Stomach (tissue), 19 donors: Measurements from ENCODE around the gene ZNF286A. TPM values are rescaled to one million over a fixed set of nuclear protein-coding genes. Genes with fewer than 3 reads are reported as not detected.
"Not testable (repeated sequence)": the region's sequence is repeated elsewhere in the genome, so short reads cannot be mapped to it uniquely, and the experiment has no call there.

ENCODE experiments used
- DNase-seq, 2 donors: peaks; one replicate each; pipeline versions ENCODE4 v3.0.0 to v3.0.0-alpha.2; 2013 to 2019
- H3K27ac ChIP-seq, 5 donors: fragments of 200-600 bp in 4 of 5; sonication (generic) in 4 of 5; one replicate each; pipeline ENCODE4 v1.5.1; 2013 to 2019; ENCODE audit warnings: mild to moderate bottlenecking in 1 of 5, moderate library complexity in 1 of 5
- H3K27me3 ChIP-seq, 3 donors: fragments of 200-600 bp; sonication (generic); one replicate each; pipeline ENCODE4 v1.5.1; 2017 to 2019; ENCODE audit warnings: mixed run types in 1 of 3
- H3K36me3 ChIP-seq, 4 donors: fragments of 200-600 bp; sonication (generic); 1 replicate in 3 of 4; 2 replicates in 1 of 4; pipeline ENCODE4 v1.5.1; 2016 to 2019
- H3K4me1 ChIP-seq, 4 donors: fragments of 200-600 bp; sonication (generic); one replicate each; pipeline ENCODE4 v1.5.1; 2016 to 2019
- H3K4me3 ChIP-seq, 4 donors: fragments of 200-600 bp; sonication (generic) in 3 of 4; one replicate each; pipeline ENCODE4 v1.5.1; 2016 to 2019; ENCODE audit warnings: mild to moderate bottlenecking in 1 of 4
- H3K9me3 ChIP-seq, 4 donors: fragments of 200-600 bp; sonication (generic); one replicate each; pipeline ENCODE4 v1.5.1; 2016 to 2019
- EP300 ChIP-seq: sonication (generic); formaldehyde crosslinking; IDR thresholded peaks from one replicate; pipeline ENCODE4 v1.6.1; 2017; ENCODE audit warnings: antibody characterized with exemption
- POLR2A ChIP-seq, 4 donors: fragments of 450-650 bp; IDR thresholded peaks; one replicate each; pipeline ENCODE4 v1.6.1; 2016; ENCODE audit warnings: antibody characterized with exemption in 4 of 4, control low read depth in 2 of 4, mild to moderate bottlenecking in 1 of 4, moderate library complexity in 1 of 4
- POLR2AphosphoS5 ChIP-seq, 3 donors: sonication (generic); formaldehyde crosslinking; IDR thresholded peaks; one replicate each; pipeline ENCODE4 v1.6.1; 2016; ENCODE audit warnings: antibody characterized with exemption in 3 of 3
- WGBS, 5 donors: extraction: QIAGEN DNeasy Blood & Tissue Kit in 3 of 5; methylation state at CpG; one replicate each; pipeline versions ENCODE4 v1.1.5 to v1.1.7; 2013 to 2018; 5-methylcytosine and 5-hydroxymethylcytosine counted together
- intact Hi-C: fragments of 100-400 bp; cut with DNase I; formaldehyde crosslinking; loops from one replicate; pipeline ENCODE4 v1.15.1; 2023; ENCODE audit warnings: low total_unique reads
- long read RNA-seq, 10 donors: transcript quantifications; one replicate each; lab custom pipeline, GENCODE V29; 2026
- polyA plus RNA-seq, 3 donors: library from polyadenylated mRNA; stranded (reverse); fragments of 200-250 nt; gene quantifications; one replicate each; pipeline ENCODE4 v1.2.3, GENCODE V29; 2013
- total RNA-seq, 5 donors: library from RNA; depleted of rRNA; stranded (reverse); fragments of >200 nt; gene quantifications; one replicate each; pipeline versions ENCODE4 v1.1.0 to v1.2.3, GENCODE V29; 2014 to 2016
- TF ChIP-seq, protein P1 (sequence below), 7 experiments: fragments of 450-650 bp in 4 of 7; fragments of 200-600 bp in 3 of 7; sonication (generic) in 3 of 7; IDR thresholded peaks; one replicate each; pipeline ENCODE4 v1.5.1; 2016 to 2019; ENCODE audit warnings: antibody characterized with exemption in 7 of 7, control low read depth in 2 of 7, mild to moderate bottlenecking in 1 of 7
- donor health status: healthy with polysubstance abuse.
- donor health status: Bipolar disorder and iron deficiency.
- donor health status: healthy.

Gene ZNF286A
- 10 to 100 TPM in 3 of 5 donors, 1 to 10 TPM in 2; 4.7 to 29.4 (median 13.6) TPM for total RNA-seq
- 1 to 10 TPM; 3.5 to 5.7 (median 4.3) TPM for polyA plus RNA-seq
- long read RNA-seq, donor 1, result 0 reads
- long read RNA-seq, donor 2, full-length matches to known transcripts, result 1 of 1 reads
- long read RNA-seq, donor 2, partial matches to known transcripts, result 0 of 1 reads
- long read RNA-seq, donor 2, other reads (novel, unspliced or antisense), result 0 of 1 reads
- long read RNA-seq, donor 3, full-length matches to known transcripts, result 1 of 1 reads
- long read RNA-seq, donor 3, partial matches to known transcripts, result 0 of 1 reads
- long read RNA-seq, donor 3, other reads (novel, unspliced or antisense), result 0 of 1 reads
- long read RNA-seq, donor 4, result 0 reads
- long read RNA-seq, donor 5, full-length matches to known transcripts, result 3 of 3 reads
- long read RNA-seq, donor 5, partial matches to known transcripts, result 0 of 3 reads
- long read RNA-seq, donor 5, other reads (novel, unspliced or antisense), result 0 of 3 reads
- long read RNA-seq, donor 6, partial matches to known transcripts, result 0 of 1 reads
- long read RNA-seq, donor 6, other reads (novel, unspliced or antisense), result 0 of 1 reads
- long read RNA-seq, donor 7, full-length matches to known transcripts, result 4 of 4 reads
- long read RNA-seq, donor 7, partial matches to known transcripts, result 0 of 4 reads
- long read RNA-seq, donor 7, other reads (novel, unspliced or antisense), result 0 of 4 reads
- long read RNA-seq, donor 8, full-length matches to known transcripts, result 1 of 1 reads
- long read RNA-seq, donor 8, partial matches to known transcripts, result 0 of 1 reads
- long read RNA-seq, donor 8, other reads (novel, unspliced or antisense), result 0 of 1 reads
- long read RNA-seq, donor 9, full-length matches to known transcripts, result 1 of 1 reads
- long read RNA-seq, donor 9, partial matches to known transcripts, result 0 of 1 reads
- long read RNA-seq, donor 9, other reads (novel, unspliced or antisense), result 0 of 1 reads
- long read RNA-seq, donor 10, result 0 reads

DNA sequence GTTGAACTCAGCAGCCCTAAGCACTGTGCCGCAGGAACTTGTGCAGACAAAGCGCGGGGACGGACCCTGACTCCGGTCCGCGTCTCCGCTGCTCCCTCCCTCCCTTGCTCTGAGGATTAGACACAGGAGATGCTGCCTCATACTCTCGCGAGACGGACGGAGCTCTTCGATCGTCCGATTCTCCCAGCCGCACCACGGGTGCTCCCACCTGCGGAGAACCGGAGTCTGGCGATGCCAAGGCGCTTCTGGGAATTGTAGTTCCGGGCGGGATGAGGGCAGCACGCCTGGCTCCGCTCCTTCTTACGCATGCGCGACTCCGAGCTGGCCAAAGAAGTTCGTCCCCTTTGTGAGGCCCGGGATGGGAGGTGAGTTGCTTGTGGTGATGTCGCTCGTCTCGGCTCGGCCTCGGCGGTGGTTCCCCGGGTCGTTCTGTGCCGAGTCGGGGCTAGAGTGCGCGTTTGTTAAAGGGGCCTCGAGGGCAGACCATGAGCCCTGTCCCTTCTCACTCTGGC, at the start of gene ZNF286A:
Gene ZNF286A (plus strand): TSS at position 340 of the 512 bp plus-strand sequence. CDS start 578 bp downstream, outside the sequence.
- 0 to 2% (median 0%) methylated on average over 18 to 44 of the region's 44 CpGs for WGBS, 5 donors
- H3K27me3 ChIP-seq, H3K9me3 ChIP-seq, H3K4me1 ChIP-seq, intact Hi-C loops, H3K36me3 ChIP-seq: not testable (repeated sequence)
- H3K4me3 ChIP-seq, result peak within 1 kb of the TSS; percentile 50 to 60 (median 56)
- peak within 1 kb of the TSS in 4 of 5 donors; percentile 22 to 79 (median 65) for H3K27ac ChIP-seq
- peak; percentile 96 to 99 for DNase-seq
- TF ChIP-seq, protein P1, sequence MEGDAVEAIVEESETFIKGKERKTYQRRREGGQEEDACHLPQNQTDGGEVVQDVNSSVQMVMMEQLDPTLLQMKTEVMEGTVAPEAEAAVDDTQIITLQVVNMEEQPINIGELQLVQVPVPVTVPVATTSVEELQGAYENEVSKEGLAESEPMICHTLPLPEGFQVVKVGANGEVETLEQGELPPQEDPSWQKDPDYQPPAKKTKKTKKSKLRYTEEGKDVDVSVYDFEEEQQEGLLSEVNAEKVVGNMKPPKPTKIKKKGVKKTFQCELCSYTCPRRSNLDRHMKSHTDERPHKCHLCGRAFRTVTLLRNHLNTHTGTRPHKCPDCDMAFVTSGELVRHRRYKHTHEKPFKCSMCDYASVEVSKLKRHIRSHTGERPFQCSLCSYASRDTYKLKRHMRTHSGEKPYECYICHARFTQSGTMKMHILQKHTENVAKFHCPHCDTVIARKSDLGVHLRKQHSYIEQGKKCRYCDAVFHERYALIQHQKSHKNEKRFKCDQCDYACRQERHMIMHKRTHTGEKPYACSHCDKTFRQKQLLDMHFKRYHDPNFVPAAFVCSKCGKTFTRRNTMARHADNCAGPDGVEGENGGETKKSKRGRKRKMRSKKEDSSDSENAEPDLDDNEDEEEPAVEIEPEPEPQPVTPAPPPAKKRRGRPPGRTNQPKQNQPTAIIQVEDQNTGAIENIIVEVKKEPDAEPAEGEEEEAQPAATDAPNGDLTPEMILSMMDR (IDR thresholded peaks at IDR 0.05), result peak in 1 of 7 experiments; percentile 10
- TF ChIP-seq POLR2AphosphoS5 (IDR thresholded peaks at IDR 0.05), result peak; percentile 63 to 86 (median 64)

DNA sequence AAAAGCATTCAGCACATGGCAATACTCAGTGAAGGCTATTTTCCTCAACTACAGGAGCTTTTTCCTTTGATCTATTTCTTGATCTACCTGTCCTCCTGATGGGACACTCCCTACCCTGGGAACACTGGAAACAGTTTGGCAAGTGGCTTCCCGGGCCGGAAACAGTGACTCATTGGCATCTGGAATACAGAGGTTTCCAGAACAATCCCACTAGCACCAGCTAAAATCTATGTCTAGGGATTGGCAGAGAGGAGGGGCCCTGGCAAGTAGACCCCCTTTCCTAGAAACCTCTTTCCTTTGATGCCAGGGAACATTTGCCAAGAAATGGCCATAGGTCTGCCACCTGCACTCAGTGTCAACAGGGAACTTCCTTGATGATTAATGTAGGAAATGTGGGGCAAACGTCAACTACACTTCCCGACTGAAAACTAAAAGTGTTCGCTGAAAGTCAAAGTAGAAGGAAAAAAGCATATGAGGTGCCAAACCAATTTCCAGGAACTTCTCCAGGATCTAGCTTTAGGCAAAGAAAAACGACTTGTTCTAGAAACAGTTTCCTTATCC, 49.6 kb upstream of the ZNF286A start:
- Histone ChIP-seq H3K4me3 (peak overlapping the region; percentile 43 to 55 (median 49)), H3K27me3 (no peaks in the 10 kb centered on the region), H3K9me3 (no peaks in the 10 kb centered on the region), H3K27ac (peak overlapping the region; percentile 80 to 91 (median 85)), H3K36me3 (no peaks in the 10 kb centered on the region), H3K4me1 (peaks cover 20 to 51% (median 41%) of the 10 kb centered on the region in 4 donors)
- TF ChIP-seq EP300 (no peak), POLR2AphosphoS5 (IDR thresholded peaks at IDR 0.05) (peak in 2 of 3 donors; percentile 63 to 74), POLR2A (IDR thresholded peaks at IDR 0.05) (no peak)
- TF ChIP-seq, protein P1 (IDR thresholded peaks at IDR 0.05), result no peak
- peak; percentile 78 to 81 for DNase-seq
- intact Hi-C loops, result no loop called here
- 8 to 23% (median 16%) methylated on average over 6 of the region's 6 CpGs for WGBS, 5 donors

DNA sequence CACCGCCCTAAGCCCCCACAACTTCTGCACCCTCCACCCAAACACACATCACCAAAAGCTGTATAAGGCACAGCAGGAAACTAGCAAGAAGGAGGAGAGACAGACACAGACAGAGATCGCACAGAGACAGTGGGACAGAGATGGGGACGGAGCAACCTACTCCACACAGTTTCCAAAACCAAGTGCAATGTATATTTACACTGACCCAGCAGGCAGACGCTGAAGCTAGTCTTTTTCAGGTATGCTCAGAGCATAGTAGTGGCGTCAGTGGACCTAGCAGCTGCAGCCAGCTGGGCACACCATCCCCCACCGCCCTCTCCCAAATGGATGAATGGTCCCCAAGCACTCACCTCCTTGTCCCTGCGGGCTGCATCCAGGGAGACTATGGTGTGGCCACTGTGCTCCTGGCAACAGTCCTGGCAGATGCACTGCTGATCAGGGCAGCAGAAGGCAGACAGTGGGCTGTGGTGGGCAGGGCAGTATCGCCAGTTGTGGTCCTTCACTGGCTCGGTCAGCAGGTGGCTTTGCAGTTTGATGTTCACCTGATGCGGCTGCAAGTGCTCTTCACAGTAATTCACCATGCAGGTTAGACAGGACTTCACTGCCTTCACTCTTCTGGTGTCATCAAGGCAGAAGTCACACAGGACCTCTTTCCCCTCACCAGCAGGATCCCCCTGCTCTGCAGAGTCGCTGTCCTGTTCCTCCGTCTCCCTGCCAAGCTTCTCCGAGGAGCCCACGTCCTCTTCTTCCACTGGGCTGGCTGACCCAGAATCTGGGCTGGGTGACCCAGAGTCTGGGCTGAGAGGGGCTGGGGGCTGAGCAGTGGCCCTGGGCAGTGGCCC, 48.6 kb upstream of the ZNF286A start:
- no peaks in the 10 kb centered on the region for H3K27me3 ChIP-seq
- peak overlapping the region; percentile 80 to 91 (median 85) for H3K27ac ChIP-seq
- WGBS, 5 donors, result 11 to 24% (median 21%) methylated on average over 14 of the region's 14 CpGs
- TF ChIP-seq POLR2A (IDR thresholded peaks at IDR 0.05) (no peak), POLR2AphosphoS5 (IDR thresholded peaks at IDR 0.05) (no peak), EP300 (no peak)
- TF ChIP-seq, protein P1 (IDR thresholded peaks at IDR 0.05), result no peak
- no peaks in the 10 kb centered on the region for H3K36me3 ChIP-seq
- no peaks in the 10 kb centered on the region for H3K9me3 ChIP-seq
- peaks cover 20 to 41% (median 34%) of the 10 kb centered on the region in 4 donors for H3K4me1 ChIP-seq
- peak overlapping the region; percentile 43 to 55 (median 49) for H3K4me3 ChIP-seq
- intact Hi-C loops, result no loop called here
- DNase-seq, result peak in 1 of 2 donors; percentile 55
